Bronchial epithelial cell (primary cell): ENCODE data around the gene SMURF2. TPM values are rescaled to one million over a fixed set of nuclear protein-coding genes. Genes with fewer than 3 reads are reported as not detected.
A peak's percentile ranks its signal among the peaks of the same experiment; 100 is the strongest.
"Not testable (repeated sequence)": the region's sequence is repeated elsewhere in the genome, so short reads cannot be mapped to it uniquely, and the experiment has no call there.

Experiments
- DNase-seq: peaks from one replicate; pipeline ENCODE4 v3.0.0-alpha.2; 2010; ENCODE audit warnings: low read depth
- FAIRE-seq: peaks from 2 replicates; lab custom pipeline; 2011; peaks lifted over from hg19 to GRCh38; lab: Jason Lieb, UNC
- H3K27me3 ChIP-seq: 2 replicates; pipeline ENCODE4 v1.5.1; 2011; ENCODE audit warnings: low read length; ENCODE audit not compliant: control insufficient read depth, insufficient read depth
- H3K36me3 ChIP-seq: 2 replicates; pipeline ENCODE4 v1.5.1; 2011; ENCODE audit warnings: low read length; ENCODE audit not compliant: control insufficient read depth, insufficient read depth
- H3K4me3 ChIP-seq: 2 replicates; pipeline ENCODE4 v1.5.1; 2011; ENCODE audit warnings: mild to moderate bottlenecking, low read depth, low read length, control low read depth
- CTCF ChIP-seq: IDR thresholded peaks from 2 replicates; pipeline ENCODE4 v1.5.1; 2011; ENCODE audit warnings: mild to moderate bottlenecking, moderate library complexity, low read length, control low read depth, inconsistent platforms; ENCODE audit not compliant: insufficient read depth, severe bottlenecking
- total RNA-seq: library from RNA; depleted of rRNA; stranded (reverse); fragments of >200 nt; gene quantifications from 2 replicates; pipeline ENCODE4 v1.2.1, GENCODE V29; 2014

The SMURF2 gene
- total RNA-seq, 1 donor from 2014 or later, result 52.4 TPM

- no peak overlapping the region for H3K4me3 ChIP-seq
- FAIRE-seq (no peak), DNase-seq (no peak)
- no peaks in the 10 kb centered on the region for H3K27me3 ChIP-seq
- no peak for TF ChIP-seq CTCF
- no peaks in the 10 kb centered on the region for H3K36me3 ChIP-seq
Observed at GRCh38 chr17:64614266-64615027, 47.7 kb downstream of the SMURF2 start.

GRCh38 chr17:64611369-64611768 is 50.7 kb downstream of the SMURF2 start:
- Histone ChIP-seq H3K27me3 (no peaks in the 10 kb centered on the region), H3K36me3 (no peaks in the 10 kb centered on the region), H3K4me3 (no peak overlapping the region)
- DNase-seq (no peak), FAIRE-seq (no peak)
- no peak for TF ChIP-seq CTCF

GRCh38 chr17:64610244-64610643 is 51.9 kb downstream of the SMURF2 start:
- H3K36me3 ChIP-seq, FAIRE-seq, H3K27me3 ChIP-seq: not testable (repeated sequence)

GRCh38 chr17:64608571-64608981 is 53.5 kb downstream of the SMURF2 start:
- DNase-seq (peak; percentile 50), FAIRE-seq (no peak)
- H3K4me3 ChIP-seq, result no peak overlapping the region
- H3K27me3 ChIP-seq, result no peaks in the 10 kb centered on the region
- TF ChIP-seq CTCF, result no peak
- H3K36me3 ChIP-seq, result no peaks in the 10 kb centered on the region

More at GRCh38 chr17:64610244-64610643, 51.9 kb downstream of the SMURF2 start:
- not testable (repeated sequence) for DNase-seq, H3K4me3 ChIP-seq

- no peak for TF ChIP-seq CTCF
- Histone ChIP-seq H3K4me3 (no peak overlapping the region), H3K27me3 (no peaks in the 10 kb centered on the region), H3K36me3 (no peaks in the 10 kb centered on the region)
- DNase-seq, result no peak
- FAIRE-seq, result no peak
Observed at GRCh38 chr17:64607862-64608565, 54.1 kb downstream of the SMURF2 start.

GRCh38 chr17:64604532-64604931 is 57.6 kb downstream of the SMURF2 start:
- not testable (repeated sequence) for FAIRE-seq

More at GRCh38 chr17:64604532-64604931, 57.6 kb downstream of the SMURF2 start:
- H3K4me3 ChIP-seq, H3K27me3 ChIP-seq, DNase-seq, H3K36me3 ChIP-seq: not testable (repeated sequence)
